K562 (cell line): ENCODE measurements around the gene PHACTR2. TPM values are rescaled to one million over a fixed set of nuclear protein-coding genes. Genes with fewer than 3 reads are reported as not detected.

Experiments
- ATAC-seq: fragments of 200-7000 bp; cut with Tn5 transposase; 3 replicates; pipeline ENCODE4 v1.9.1; 2020; ENCODE audit warnings: moderate library complexity
- BruUV-seq: library from RNA; stranded (reverse); fragments of 400-500 nt; replicated peaks from 2 replicates; lab custom pipeline; 2021; lab: Mats Ljungman, UMichigan
- CTCF ChIA-PET: fragments of 300-600 bp; formaldehyde crosslinking; extraction: SDS; loops from one replicate; lab custom pipeline; 2021; ENCODE audit warnings: low intra/inter-chr PET ratio; lab: Yijun Ruan, JAX
- POLR2A ChIA-PET: fragments of 300-600, 350-650 bp; sonication (Branson Sonifier 250); formaldehyde crosslinking; extraction: SDS; loops from one replicate; lab custom pipeline; 2021; ENCODE audit warnings: antibody characterized with exemption, inconsistent platforms; lab: Yijun Ruan, JAX
- DNase-seq, 4 experiments: peaks; one replicate each; pipeline versions ENCODE4 v3.0.0 to v3.0.0-alpha.2; 2011 to 2018; ENCODE audit warnings: low spot score in 3 of 4, mixed read lengths in 3 of 4; ENCODE audit errors: extremely low read depth in 1 of 4
- FAIRE-seq: peaks from 2 replicates; lab custom pipeline; 2011; peaks lifted over from hg19 to GRCh38; lab: Jason Lieb, UNC
- H2AFZ ChIP-seq: 2 replicates; pipeline ENCODE4 v1.6.0; 2011; ENCODE audit warnings: low read depth, low read length, control low read depth, inconsistent platforms
- H3K27ac ChIP-seq: fragments of 200-600 bp; 3 replicates; pipeline ENCODE4 v1.8.0; 2011; ENCODE audit warnings: low read depth, mild to moderate bottlenecking, control low read depth, inconsistent platforms, low read length, moderate library complexity, mixed read lengths; ENCODE audit errors: extremely low read depth
- H3K27me3 ChIP-seq, 2 experiments: fragments of 300-600 bp in 1 of 2; 2 replicates in 1 of 2; 3 replicates in 1 of 2; pipeline versions ENCODE4 v1.6.0 to v1.8.0; 2011; ENCODE audit warnings: inconsistent platforms in 2 of 2, low read length in 2 of 2, mild to moderate bottlenecking in 1 of 2, mixed read lengths in 1 of 2, moderate library complexity in 1 of 2; ENCODE audit not compliant: control insufficient read depth in 2 of 2, insufficient read depth in 2 of 2
- H3K36me3 ChIP-seq: fragments of 300-600 bp; 3 replicates; pipeline ENCODE4 v1.8.0; 2011; ENCODE audit warnings: mild to moderate bottlenecking, low read length, inconsistent platforms; ENCODE audit not compliant: control insufficient read depth, insufficient read depth
- H3K4me1 ChIP-seq, 2 experiments: fragments of 200-600 bp in 1 of 2; replicated peaks in 1 of 2; 2 replicates in 1 of 2; 3 replicates in 1 of 2; pipeline versions ENCODE4 v1.5.1 to v1.8.0; 2011; ENCODE audit warnings: inconsistent platforms in 2 of 2, low read length in 2 of 2, mild to moderate bottlenecking in 1 of 2, mixed read lengths in 1 of 2, moderate library complexity in 1 of 2; ENCODE audit not compliant: control insufficient read depth in 2 of 2, insufficient read depth in 2 of 2
- H3K4me2 ChIP-seq: 2 replicates; pipeline ENCODE4 v1.6.1; 2011; ENCODE audit warnings: low read length, control low read depth, inconsistent platforms, mixed read lengths; ENCODE audit not compliant: insufficient read depth
- H3K4me3 ChIP-seq: fragments of 200-600 bp; sonication (generic), shearing (Covaris generic); 2 replicates; pipeline ENCODE4 v1.5.1; 2016; ENCODE audit warnings: control low read depth, inconsistent platforms
- H3K79me2 ChIP-seq: fragments of 200-600 bp; 3 replicates; pipeline ENCODE4 v1.8.0; 2011; ENCODE audit warnings: low read length, inconsistent platforms; ENCODE audit not compliant: control insufficient read depth, insufficient read depth
- H3K9ac ChIP-seq, 2 experiments: 2 replicates each; pipeline versions ENCODE4 v1.6.0 to v1.6.1; 2011; ENCODE audit warnings: low read depth in 2 of 2, low read length in 2 of 2, control low read depth in 1 of 2, inconsistent platforms in 1 of 2, mild to moderate bottlenecking in 1 of 2, mixed read lengths in 1 of 2; ENCODE audit not compliant: insufficient read depth in 1 of 2
- H3K9me1 ChIP-seq: one replicate; pipeline ENCODE4 v1.6.0; 2011; ENCODE audit warnings: inconsistent platforms, mild to moderate bottlenecking, low read length, moderate library complexity; ENCODE audit not compliant: control insufficient read depth, insufficient read depth
- H3K9me3 ChIP-seq: replicated peaks from 2 replicates; pipeline ENCODE4 v1.5.1; 2011; ENCODE audit warnings: low read depth, low read length, inconsistent platforms; ENCODE audit not compliant: control insufficient read depth, insufficient read depth
- H4K20me1 ChIP-seq: replicated peaks from 2 replicates; pipeline ENCODE4 v1.6.1; 2011; ENCODE audit warnings: low read length, inconsistent platforms, mixed read lengths; ENCODE audit not compliant: control insufficient read depth, insufficient read depth
- ATF2 ChIP-seq: sonication (generic); formaldehyde crosslinking; IDR thresholded peaks from 2 replicates; pipeline ENCODE4 v1.8.1; 2022; ENCODE audit warnings: missing genetic modification reagents
- ATF7 ChIP-seq: fragments of 450-650 bp; IDR thresholded peaks from 2 replicates; pipeline ENCODE4 v1.7.1; 2014; ENCODE audit warnings: mild to moderate bottlenecking, moderate library complexity
- CREM ChIP-seq: IDR thresholded peaks from 2 replicates; pipeline ENCODE4 v1.6.1; 2014; ENCODE audit warnings: antibody characterized with exemption, low read depth
- ELF4 ChIP-seq: fragments of 450-650 bp; formaldehyde crosslinking; IDR thresholded peaks from 2 replicates; pipeline ENCODE4 v1.4.0; 2022; ENCODE audit warnings: missing genetic modification characterization
- MTA1 ChIP-seq: fragments of 450-650 bp; IDR thresholded peaks from 2 replicates; pipeline ENCODE4 v1.6.1; 2017; ENCODE audit warnings: borderline replicate concordance
- NR1H2 ChIP-seq: sonication (generic); formaldehyde crosslinking; IDR thresholded peaks from 2 replicates; pipeline ENCODE4 v1.4.0; 2020; ENCODE audit warnings: mild to moderate bottlenecking, missing genetic modification reagents
- PHTF2 ChIP-seq: fragments of 250-450 bp; sonication (Bioruptor Pico); IDR thresholded peaks from 2 replicates; pipeline ENCODE4 v1.5.0; 2021; ENCODE audit warnings: mild to moderate bottlenecking
- POU5F1 ChIP-seq: fragments of 150-350 bp; IDR thresholded peaks from 2 replicates; pipeline ENCODE4 v1.6.1; 2014; ENCODE audit warnings: borderline replicate concordance, low read length, low read depth, mild to moderate bottlenecking; ENCODE audit not compliant: partially characterized antibody
- SIN3B ChIP-seq: fragments of 450-650 bp; IDR thresholded peaks from 2 replicates; pipeline ENCODE4 v1.6.1; 2017; ENCODE audit warnings: low read depth, mild to moderate bottlenecking, moderate library complexity
- TFE3 ChIP-seq: fragments of 450-650 bp; formaldehyde crosslinking; IDR thresholded peaks from 2 replicates; pipeline ENCODE4 v1.4.0; 2020; ENCODE audit warnings: mild to moderate bottlenecking, mixed read lengths
- ZFP91 ChIP-seq: sonication (generic); formaldehyde crosslinking; IDR thresholded peaks from 2 replicates; pipeline ENCODE4 v1.8.0; 2022; ENCODE audit warnings: mild to moderate bottlenecking, missing genetic modification reagents
- ZFPM2 ChIP-seq: fragments of 250-450 bp; sonication (Bioruptor Pico); IDR thresholded peaks from 2 replicates; pipeline ENCODE4 v1.5.1; 2022; ENCODE audit warnings: mild to moderate bottlenecking
- ZNF253 ChIP-seq: fragments of 250-450 bp; sonication (Bioruptor Pico); conservative IDR thresholded peaks from 2 replicates; pipeline ENCODE4 v1.6.1; 2021; ENCODE audit warnings: mild to moderate bottlenecking
- ZNF408 ChIP-seq: fragments of 250-450 bp; sonication (Bioruptor Pico); IDR thresholded peaks from 2 replicates; pipeline ENCODE4 v1.4.0; 2020; ENCODE audit warnings: low read depth, mild to moderate bottlenecking, moderate library complexity
- ZNF830 ChIP-seq: fragments of 250-450 bp; sonication (Bioruptor Pico); IDR thresholded peaks from 2 replicates; pipeline ENCODE4 v1.5.0; 2021; ENCODE audit warnings: mild to moderate bottlenecking
- WGBS: fragments of 100-300 bp; shearing (Covaris generic); methylation state at CpG from one replicate; pipeline ENCODE4 v1.1.6; 2016; ENCODE audit warnings: low coverage, mixed read lengths; ENCODE audit not compliant: insufficient coverage; ENCODE audit errors: missing lambda C conversion rate; 5-methylcytosine and 5-hydroxymethylcytosine counted together
- in situ Hi-C: fragments of 300-500 bp; cut with MboI; formaldehyde crosslinking; loops from 4 replicates; pipeline ENCODE4 v1.15.0; 2018; ENCODE audit warnings: inconsistent platforms, mixed read lengths
- intact Hi-C: fragments of 100-400 bp; cut with micrococcal nuclease; formaldehyde crosslinking; loops from 2 replicates; pipeline ENCODE4 v1.14.2; 2022
- polyA plus RNA-seq, 8 experiments: library from polyadenylated mRNA; depleted of rRNA in 4 of 8; stranded (reverse) in 5 of 8; unstranded in 3 of 8; fragments of >200 nt; fragmentation: Nextera tagmentation in 2 of 8; fragmentation: Illumina TruSeq in 1 of 8; extraction: Ambion mirVana in 2 of 8; extraction: Trizol in 1 of 8; gene quantifications; 2 replicates each; pipeline versions ENCODE4 v1.2.1 to v1.2.3, GENCODE V29; 2011 to 2014; ENCODE audit warnings: inconsistent platforms in 1 of 8, missing spikeins in 1 of 8
- total RNA-seq, 7 experiments: library from RNA; depleted of rRNA in 6 of 7; stranded (reverse); fragments of >200 nt in 6 of 7; fragmentation: Illumina TruSeq in 2 of 7; extraction: Trizol in 2 of 7; gene quantifications; 2 replicates each; pipeline versions ENCODE4 v1.2.1 to v1.2.3, GENCODE V29; 2011 to 2021; ENCODE audit warnings: low replicate concordance in 1 of 7
- TF ChIP-seq, protein P1 (sequence below): fragments of 450-650 bp; IDR thresholded peaks from 2 replicates; pipeline ENCODE4 v1.6.1; 2016; ENCODE audit warnings: borderline replicate concordance

Gene PHACTR2
- total and polyA plus RNA-seq, 9 of the 15 experiments (the other 6 are each of a cell fraction or from before 2014, with no cell fraction given): 5.3 to 52.5 (median 22.9) TPM

DNA sequence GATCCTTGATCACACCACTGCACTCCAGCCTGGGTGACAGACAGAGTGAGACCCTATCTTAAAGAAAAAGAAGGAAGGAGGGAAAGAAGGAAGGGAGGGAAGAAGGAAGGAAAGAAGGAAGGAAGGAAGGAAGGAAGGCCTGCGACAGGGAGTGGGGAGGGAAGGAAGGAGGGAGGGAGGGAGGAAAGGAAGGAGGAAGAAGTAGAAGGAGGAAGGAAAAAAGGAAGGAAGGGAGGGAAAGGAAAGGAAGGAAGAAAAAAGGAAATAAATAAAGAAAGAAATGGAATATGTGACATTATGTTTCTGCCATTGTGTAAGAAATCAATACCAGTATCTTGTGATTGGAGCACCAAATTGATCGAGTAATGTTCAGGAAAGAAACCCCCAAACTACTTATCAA is 16.2 kb downstream of the PHACTR2 start:
- H4K20me1 ChIP-seq: no peaks in the 10 kb centered on the region
- H3K4me1 ChIP-seq: peaks cover 0 to 16% of the 10 kb centered on the region in 2 experiments; a peak in 3 of 5 replicates
- no peak overlapping the region for H3K4me3 ChIP-seq
- no peaks in the 10 kb centered on the region for H3K9me1 ChIP-seq
- POLR2A ChIA-PET: no interaction called here
- no peak for FAIRE-seq
- no TSS peak for BruUV-seq
- H3K9me3 ChIP-seq: no peaks in the 10 kb centered on the region
- no peaks in the 10 kb centered on the region for H3K27me3 ChIP-seq
- no peak for DNase-seq
- no peak overlapping the region for H3K4me2 ChIP-seq
- in situ Hi-C loops: no loop called here
- H3K9ac ChIP-seq: no peak overlapping the region
- intact Hi-C loops: no loop called here
- no peak overlapping the region for H2AFZ ChIP-seq
- no peak for ATAC-seq
- WGBS: 45% methylated on average over 2 of the region's 2 CpGs
- CTCF ChIA-PET: no interaction called here
- no peak overlapping the region for H3K27ac ChIP-seq
- 0 out of 3 replicates have a peak, but pooled peaks cover 3% of the 10 kb centered on the region for H3K79me2 ChIP-seq
- no peaks in the 10 kb centered on the region for H3K36me3 ChIP-seq
- TF ChIP-seq ZFP91 (CRISPR knock-in tag): no peak
- TF ChIP-seq, protein P1, sequence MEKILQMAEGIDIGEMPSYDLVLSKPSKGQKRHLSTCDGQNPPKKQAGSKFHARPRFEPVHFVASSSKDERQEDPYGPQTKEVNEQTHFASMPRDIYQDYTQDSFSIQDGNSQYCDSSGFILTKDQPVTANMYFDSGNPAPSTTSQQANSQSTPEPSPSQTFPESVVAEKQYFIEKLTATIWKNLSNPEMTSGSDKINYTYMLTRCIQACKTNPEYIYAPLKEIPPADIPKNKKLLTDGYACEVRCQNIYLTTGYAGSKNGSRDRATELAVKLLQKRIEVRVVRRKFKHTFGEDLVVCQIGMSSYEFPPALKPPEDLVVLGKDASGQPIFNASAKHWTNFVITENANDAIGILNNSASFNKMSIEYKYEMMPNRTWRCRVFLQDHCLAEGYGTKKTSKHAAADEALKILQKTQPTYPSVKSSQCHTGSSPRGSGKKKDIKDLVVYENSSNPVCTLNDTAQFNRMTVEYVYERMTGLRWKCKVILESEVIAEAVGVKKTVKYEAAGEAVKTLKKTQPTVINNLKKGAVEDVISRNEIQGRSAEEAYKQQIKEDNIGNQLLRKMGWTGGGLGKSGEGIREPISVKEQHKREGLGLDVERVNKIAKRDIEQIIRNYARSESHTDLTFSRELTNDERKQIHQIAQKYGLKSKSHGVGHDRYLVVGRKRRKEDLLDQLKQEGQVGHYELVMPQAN: 0 out of 2 replicates have a peak, but pooled peaks have one; percentile 16
- TF ChIP-seq ZFPM2: no peak
- TF ChIP-seq PHTF2 (CRISPR knock-in tag): no peak
- TF ChIP-seq SIN3B: no peak
- no peak for TF ChIP-seq TFE3 (CRISPR knock-in tag)
- TF ChIP-seq ATF7: no peak
- no peak for TF ChIP-seq ZNF408
- TF ChIP-seq ATF2 (CRISPR knock-in tag): no peak
- TF ChIP-seq ZNF830 (CRISPR knock-in tag): no peak
- 0 out of 2 replicates have a peak, but pooled peaks have one; percentile 42 for TF ChIP-seq MTA1
- no peak for TF ChIP-seq POU5F1
- TF ChIP-seq CREM: no peak
- 0 out of 2 replicates have a peak, but pooled peaks have one; percentile 45 for TF ChIP-seq ELF4 (CRISPR knock-in tag)
- TF ChIP-seq ZNF253 (CRISPR knock-in tag): no peak
- TF ChIP-seq NR1H2 (CRISPR knock-in tag): no peak
